Measurements from ENCODE around the gene YDJC. TPM values are rescaled to one million over a fixed set of nuclear protein-coding genes. Genes with fewer than 3 reads are reported as not detected.

YDJC gene
- total and polyA plus RNA-seq, 9 of the 15 experiments (the other 6 are each of a cell fraction or from before 2014, with no cell fraction given), result 13.5 to 871 (median 164) TPM

DNA sequence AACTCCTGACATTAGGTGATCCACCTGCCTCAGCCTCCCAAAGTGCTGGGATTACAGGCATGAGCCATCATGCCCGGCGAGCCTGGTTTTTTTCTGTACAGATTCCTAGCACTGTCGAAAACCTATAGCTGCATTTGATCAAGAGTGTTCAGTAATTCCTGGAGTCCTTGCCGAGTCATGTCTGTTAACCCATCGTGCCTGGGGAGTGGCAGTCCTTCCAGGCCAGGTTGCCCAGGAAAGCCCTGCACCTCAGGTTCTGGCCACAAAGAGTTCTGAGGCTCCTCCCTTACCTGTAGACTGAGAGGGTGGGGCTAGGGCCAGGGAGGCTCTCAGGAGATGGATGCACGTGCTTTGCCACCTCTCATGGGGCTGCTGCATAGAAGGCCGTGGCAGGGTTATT lies 17.0 kb downstream of the YDJC start (continued):
- TF ChIP-seq, protein P1, sequence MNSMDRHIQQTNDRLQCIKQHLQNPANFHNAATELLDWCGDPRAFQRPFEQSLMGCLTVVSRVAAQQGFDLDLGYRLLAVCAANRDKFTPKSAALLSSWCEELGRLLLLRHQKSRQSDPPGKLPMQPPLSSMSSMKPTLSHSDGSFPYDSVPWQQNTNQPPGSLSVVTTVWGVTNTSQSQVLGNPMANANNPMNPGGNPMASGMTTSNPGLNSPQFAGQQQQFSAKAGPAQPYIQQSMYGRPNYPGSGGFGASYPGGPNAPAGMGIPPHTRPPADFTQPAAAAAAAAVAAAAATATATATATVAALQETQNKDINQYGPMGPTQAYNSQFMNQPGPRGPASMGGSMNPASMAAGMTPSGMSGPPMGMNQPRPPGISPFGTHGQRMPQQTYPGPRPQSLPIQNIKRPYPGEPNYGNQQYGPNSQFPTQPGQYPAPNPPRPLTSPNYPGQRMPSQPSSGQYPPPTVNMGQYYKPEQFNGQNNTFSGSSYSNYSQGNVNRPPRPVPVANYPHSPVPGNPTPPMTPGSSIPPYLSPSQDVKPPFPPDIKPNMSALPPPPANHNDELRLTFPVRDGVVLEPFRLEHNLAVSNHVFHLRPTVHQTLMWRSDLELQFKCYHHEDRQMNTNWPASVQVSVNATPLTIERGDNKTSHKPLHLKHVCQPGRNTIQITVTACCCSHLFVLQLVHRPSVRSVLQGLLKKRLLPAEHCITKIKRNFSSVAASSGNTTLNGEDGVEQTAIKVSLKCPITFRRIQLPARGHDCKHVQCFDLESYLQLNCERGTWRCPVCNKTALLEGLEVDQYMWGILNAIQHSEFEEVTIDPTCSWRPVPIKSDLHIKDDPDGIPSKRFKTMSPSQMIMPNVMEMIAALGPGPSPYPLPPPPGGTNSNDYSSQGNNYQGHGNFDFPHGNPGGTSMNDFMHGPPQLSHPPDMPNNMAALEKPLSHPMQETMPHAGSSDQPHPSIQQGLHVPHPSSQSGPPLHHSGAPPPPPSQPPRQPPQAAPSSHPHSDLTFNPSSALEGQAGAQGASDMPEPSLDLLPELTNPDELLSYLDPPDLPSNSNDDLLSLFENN (IDR thresholded peaks at IDR 0.05; ENCODE audit: low read depth in 2 of 2, low read length in 2 of 2), result no peak
- TF ChIP-seq HDAC2 (IDR thresholded peaks at IDR 0.05) (no peak), PCBP2 (IDR thresholded peaks at IDR 0.05; ENCODE audit: low read depth, low read length, poor library complexity, severe bottlenecking) (no peak), RUNX1 (IDR thresholded peaks at IDR 0.05; ENCODE audit: low read depth) (no peak), NCOA4 (IDR thresholded peaks at IDR 0.05; ENCODE audit: partially characterized antibody) (no peak), RAD21 (CRISPR knock-in tag; conservative IDR thresholded peaks at IDR 0.05 in 1 of 2, IDR thresholded peaks at IDR 0.05 in 1 of 2) (no peak), ZNF41 (CRISPR knock-in tag; conservative IDR thresholded peaks at IDR 0.05) (no peak), TRIM28 (IDR thresholded peaks at IDR 0.05) (no peak), FOXP1 (CRISPR knock-in tag; IDR thresholded peaks at IDR 0.05) (peak; percentile 78; the same call in 1 of the 2 replicates), TCF7L2 (IDR thresholded peaks at IDR 0.05; ENCODE audit: low read depth, low read length) (no peak), TBP (optimal IDR thresholded peaks at IDR 0.05; ENCODE audit: low read depth, low read length) (no peak)
- TF ChIP-seq, protein P2, sequence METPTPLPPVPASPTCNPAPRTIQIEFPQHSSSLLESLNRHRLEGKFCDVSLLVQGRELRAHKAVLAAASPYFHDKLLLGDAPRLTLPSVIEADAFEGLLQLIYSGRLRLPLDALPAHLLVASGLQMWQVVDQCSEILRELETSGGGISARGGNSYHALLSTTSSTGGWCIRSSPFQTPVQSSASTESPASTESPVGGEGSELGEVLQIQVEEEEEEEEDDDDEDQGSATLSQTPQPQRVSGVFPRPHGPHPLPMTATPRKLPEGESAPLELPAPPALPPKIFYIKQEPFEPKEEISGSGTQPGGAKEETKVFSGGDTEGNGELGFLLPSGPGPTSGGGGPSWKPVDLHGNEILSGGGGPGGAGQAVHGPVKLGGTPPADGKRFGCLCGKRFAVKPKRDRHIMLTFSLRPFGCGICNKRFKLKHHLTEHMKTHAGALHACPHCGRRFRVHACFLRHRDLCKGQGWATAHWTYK (CRISPR knock-in tag; IDR thresholded peaks at IDR 0.05), result no peak
- TF ChIP-seq, protein P3, sequence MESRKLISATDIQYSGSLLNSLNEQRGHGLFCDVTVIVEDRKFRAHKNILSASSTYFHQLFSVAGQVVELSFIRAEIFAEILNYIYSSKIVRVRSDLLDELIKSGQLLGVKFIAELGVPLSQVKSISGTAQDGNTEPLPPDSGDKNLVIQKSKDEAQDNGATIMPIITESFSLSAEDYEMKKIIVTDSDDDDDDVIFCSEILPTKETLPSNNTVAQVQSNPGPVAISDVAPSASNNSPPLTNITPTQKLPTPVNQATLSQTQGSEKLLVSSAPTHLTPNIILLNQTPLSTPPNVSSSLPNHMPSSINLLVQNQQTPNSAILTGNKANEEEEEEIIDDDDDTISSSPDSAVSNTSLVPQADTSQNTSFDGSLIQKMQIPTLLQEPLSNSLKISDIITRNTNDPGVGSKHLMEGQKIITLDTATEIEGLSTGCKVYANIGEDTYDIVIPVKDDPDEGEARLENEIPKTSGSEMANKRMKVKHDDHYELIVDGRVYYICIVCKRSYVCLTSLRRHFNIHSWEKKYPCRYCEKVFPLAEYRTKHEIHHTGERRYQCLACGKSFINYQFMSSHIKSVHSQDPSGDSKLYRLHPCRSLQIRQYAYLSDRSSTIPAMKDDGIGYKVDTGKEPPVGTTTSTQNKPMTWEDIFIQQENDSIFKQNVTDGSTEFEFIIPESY (CRISPR knock-in tag; IDR thresholded peaks at IDR 0.05), result no peak
- TF ChIP-seq, protein P4, sequence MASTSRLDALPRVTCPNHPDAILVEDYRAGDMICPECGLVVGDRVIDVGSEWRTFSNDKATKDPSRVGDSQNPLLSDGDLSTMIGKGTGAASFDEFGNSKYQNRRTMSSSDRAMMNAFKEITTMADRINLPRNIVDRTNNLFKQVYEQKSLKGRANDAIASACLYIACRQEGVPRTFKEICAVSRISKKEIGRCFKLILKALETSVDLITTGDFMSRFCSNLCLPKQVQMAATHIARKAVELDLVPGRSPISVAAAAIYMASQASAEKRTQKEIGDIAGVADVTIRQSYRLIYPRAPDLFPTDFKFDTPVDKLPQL (IDR thresholded peaks at IDR 0.05; ENCODE audit: extremely low read depth, insufficient read length), result no peak
- TF ChIP-seq, protein P5, sequence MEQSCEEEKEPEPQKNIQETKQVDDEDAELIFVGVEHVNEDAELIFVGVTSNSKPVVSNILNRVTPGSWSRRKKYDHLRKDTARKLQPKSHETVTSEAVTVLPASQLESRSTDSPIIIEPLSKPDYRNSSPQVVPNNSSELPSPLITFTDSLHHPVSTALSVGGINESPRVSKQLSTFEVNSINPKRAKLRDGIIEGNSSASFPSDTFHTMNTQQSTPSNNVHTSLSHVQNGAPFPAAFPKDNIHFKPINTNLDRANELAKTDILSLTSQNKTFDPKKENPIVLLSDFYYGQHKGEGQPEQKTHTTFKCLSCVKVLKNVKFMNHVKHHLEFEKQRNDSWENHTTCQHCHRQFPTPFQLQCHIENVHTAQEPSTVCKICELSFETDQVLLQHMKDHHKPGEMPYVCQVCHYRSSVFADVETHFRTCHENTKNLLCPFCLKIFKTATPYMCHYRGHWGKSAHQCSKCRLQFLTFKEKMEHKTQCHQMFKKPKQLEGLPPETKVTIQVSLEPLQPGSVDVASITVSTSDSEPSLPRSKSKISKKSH (CRISPR knock-in tag; IDR thresholded peaks at IDR 0.05), result no peak

Data from K562 (cell line).